Activated B cell treated with CpG ODN at 0.5 μM for 24 hours (primary cell): ENCODE results near the gene SAMD4A. TPM values are rescaled to one million over a fixed set of nuclear protein-coding genes. Genes with fewer than 3 reads are reported as not detected.

Experiments used
- ATAC-seq: fragments of 200-7000 bp; cut with Tn5 transposase; one replicate; pipeline ENCODE4 v1.10.0; 2021; ENCODE audit warnings: low read depth, mild to moderate bottlenecking, moderate library complexity
- CTCF ChIA-PET: fragments of 350-600 bp; sonication (Branson Sonifier 250); formaldehyde crosslinking; loops from one replicate; lab custom pipeline; 2021; ENCODE audit warnings: antibody characterized with exemption; lab: Charles Lee
- POLR2A ChIA-PET: fragments of 350-600 bp; sonication (Branson Sonifier 250); formaldehyde crosslinking; loops from one replicate; lab custom pipeline; 2021; ENCODE audit warnings: antibody characterized with exemption; lab: Charles Lee
- DNase-seq: peaks from one replicate; pipeline ENCODE4 v3.0.0; 2022
- H3K27ac Mint-ChIP-seq: one replicate; pipeline ENCODE4 v1.8.0; 2020; ENCODE audit warnings: mixed read lengths
- H3K27me3 Mint-ChIP-seq: one replicate; pipeline ENCODE4 v1.8.0; 2021; ENCODE audit warnings: mixed read lengths
- H3K36me3 Mint-ChIP-seq: one replicate; pipeline ENCODE4 v1.8.0; 2021; ENCODE audit warnings: low read depth, mixed read lengths
- H3K4me1 Mint-ChIP-seq: one replicate; pipeline ENCODE4 v1.8.0; 2021; ENCODE audit warnings: mixed read lengths
- H3K4me3 Mint-ChIP-seq: one replicate; pipeline ENCODE4 v1.8.0; 2020; ENCODE audit warnings: mild to moderate bottlenecking, mixed read lengths
- H3K9me3 Mint-ChIP-seq: one replicate; pipeline ENCODE4 v1.8.0; 2020; ENCODE audit warnings: mixed read lengths
- intact Hi-C: fragments of 100-400 bp; cut with micrococcal nuclease; formaldehyde crosslinking; loops from one replicate; pipeline ENCODE4 v1.15.1; 2024
- total RNA-seq: library from RNA; stranded (reverse); gene quantifications from 2 replicates; pipeline ENCODE4 v1.2.3, GENCODE V29; 2022
- TF ChIP-seq, protein P1 (sequence below): fragments of 200-600 bp; IDR thresholded peaks from one replicate; pipeline ENCODE4 v1.8.0; 2022; ENCODE audit warnings: antibody characterized with exemption, mild to moderate bottlenecking

The SAMD4A gene
- total RNA-seq, 1 donor from 2014 or later: 8.7 TPM

DNA sequence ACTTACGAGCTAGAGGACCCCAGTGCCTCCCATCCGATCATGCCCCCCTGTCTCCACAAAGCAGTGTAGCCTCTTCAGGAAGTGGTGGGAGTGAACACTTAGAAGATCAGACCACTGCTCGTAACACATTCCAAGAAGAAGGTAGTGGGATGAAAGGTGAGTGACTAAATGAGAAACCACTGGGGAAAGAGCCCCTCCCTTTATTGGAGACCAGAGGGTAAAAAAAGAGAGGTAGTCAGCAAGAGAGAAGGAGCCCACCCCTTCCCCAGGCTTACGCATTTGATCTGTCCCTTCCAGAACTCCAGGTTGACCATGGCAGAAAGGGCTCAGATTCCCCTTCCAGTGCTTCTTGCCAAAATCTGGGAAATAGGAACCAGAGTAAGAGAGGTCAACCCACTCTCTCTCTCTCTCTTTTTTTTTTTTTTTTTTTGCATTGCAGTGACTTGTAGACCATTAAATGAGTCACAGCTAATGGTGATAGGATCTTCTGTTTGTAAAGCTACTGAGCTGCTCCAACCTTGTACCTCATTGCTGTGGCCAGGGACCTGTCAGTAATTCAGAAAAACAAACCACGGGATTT is 170.3 kb downstream of the SAMD4A start:
- Mint-ChIP-seq H3K36me3 (peaks cover 3% of the 10 kb centered on the region), H3K9me3 (no peaks in the 10 kb centered on the region), H3K4me3 (no peak overlapping the region), H3K4me1 (peaks cover 8% of the 10 kb centered on the region), H3K27ac (no peak overlapping the region), H3K27me3 (no peaks in the 10 kb centered on the region)
- TF ChIP-seq, protein P1, sequence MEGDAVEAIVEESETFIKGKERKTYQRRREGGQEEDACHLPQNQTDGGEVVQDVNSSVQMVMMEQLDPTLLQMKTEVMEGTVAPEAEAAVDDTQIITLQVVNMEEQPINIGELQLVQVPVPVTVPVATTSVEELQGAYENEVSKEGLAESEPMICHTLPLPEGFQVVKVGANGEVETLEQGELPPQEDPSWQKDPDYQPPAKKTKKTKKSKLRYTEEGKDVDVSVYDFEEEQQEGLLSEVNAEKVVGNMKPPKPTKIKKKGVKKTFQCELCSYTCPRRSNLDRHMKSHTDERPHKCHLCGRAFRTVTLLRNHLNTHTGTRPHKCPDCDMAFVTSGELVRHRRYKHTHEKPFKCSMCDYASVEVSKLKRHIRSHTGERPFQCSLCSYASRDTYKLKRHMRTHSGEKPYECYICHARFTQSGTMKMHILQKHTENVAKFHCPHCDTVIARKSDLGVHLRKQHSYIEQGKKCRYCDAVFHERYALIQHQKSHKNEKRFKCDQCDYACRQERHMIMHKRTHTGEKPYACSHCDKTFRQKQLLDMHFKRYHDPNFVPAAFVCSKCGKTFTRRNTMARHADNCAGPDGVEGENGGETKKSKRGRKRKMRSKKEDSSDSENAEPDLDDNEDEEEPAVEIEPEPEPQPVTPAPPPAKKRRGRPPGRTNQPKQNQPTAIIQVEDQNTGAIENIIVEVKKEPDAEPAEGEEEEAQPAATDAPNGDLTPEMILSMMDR: no peak
- POLR2A ChIA-PET: no interaction called here
- CTCF ChIA-PET: no interaction called here
- intact Hi-C loops: no loop called here
- no peak for ATAC-seq
- DNase-seq: no peak

DNA sequence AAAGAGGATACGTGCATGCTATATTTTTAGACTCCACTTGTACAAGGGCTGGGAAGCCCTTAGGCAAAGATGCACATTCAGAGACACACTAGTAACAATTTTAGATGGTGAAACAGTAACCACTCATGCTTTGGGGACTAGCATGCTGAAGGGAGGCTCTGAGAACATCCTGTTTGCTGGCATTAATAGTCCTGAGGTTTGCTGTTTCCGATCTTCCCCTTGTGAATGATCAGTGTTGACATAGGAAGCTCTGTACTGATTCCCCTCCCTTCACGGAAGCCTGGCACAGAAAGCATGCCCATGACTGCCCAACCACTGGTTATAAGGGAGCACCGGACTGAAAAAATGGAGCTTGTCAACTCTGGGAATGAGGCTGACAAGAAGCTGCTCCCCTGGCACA is 171.1 kb downstream of the SAMD4A start:
- TF ChIP-seq, protein P1: no peak
- ATAC-seq: no peak
- no peak overlapping the region for H3K27ac Mint-ChIP-seq
- POLR2A ChIA-PET: no interaction called here
- no peak overlapping the region for H3K4me3 Mint-ChIP-seq
- peaks cover 3% of the 10 kb centered on the region for H3K36me3 Mint-ChIP-seq
- H3K27me3 Mint-ChIP-seq: no peaks in the 10 kb centered on the region
- CTCF ChIA-PET: no interaction called here
- H3K9me3 Mint-ChIP-seq: no peaks in the 10 kb centered on the region
- intact Hi-C loops: no loop called here
- DNase-seq: no peak
- H3K4me1 Mint-ChIP-seq: peaks cover 8% of the 10 kb centered on the region

DNA sequence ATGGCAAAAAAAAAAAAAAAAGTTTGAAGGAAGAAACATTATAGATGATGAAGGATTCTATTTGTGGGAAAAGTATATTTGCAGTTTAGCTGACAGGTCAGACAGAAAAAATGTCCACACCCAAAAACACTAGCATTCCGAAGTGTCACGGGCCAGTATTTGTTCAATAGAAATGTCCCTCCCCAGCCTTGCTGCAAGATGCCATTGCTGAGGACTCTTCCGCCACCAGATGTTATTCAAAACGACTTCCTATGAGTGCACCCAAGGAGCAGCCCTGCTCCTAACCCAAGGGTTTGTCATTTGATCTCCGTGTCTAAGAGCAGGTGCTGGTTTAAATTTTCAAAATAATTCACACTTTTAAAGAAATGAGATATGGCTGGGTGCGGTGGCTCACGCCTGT is 172.6 kb downstream of the SAMD4A start:
- Mint-ChIP-seq H3K4me3 (no peak overlapping the region), H3K27me3 (no peaks in the 10 kb centered on the region), H3K4me1 (peaks cover 8% of the 10 kb centered on the region), H3K36me3 (peaks cover 3% of the 10 kb centered on the region), H3K9me3 (no peaks in the 10 kb centered on the region), H3K27ac (no peak overlapping the region)
- ChIA-PET CTCF (no interaction called here), POLR2A (no interaction called here)
- DNase-seq (no peak), ATAC-seq (no peak)
- intact Hi-C loops: no loop called here
- TF ChIP-seq, protein P1: no peak

DNA sequence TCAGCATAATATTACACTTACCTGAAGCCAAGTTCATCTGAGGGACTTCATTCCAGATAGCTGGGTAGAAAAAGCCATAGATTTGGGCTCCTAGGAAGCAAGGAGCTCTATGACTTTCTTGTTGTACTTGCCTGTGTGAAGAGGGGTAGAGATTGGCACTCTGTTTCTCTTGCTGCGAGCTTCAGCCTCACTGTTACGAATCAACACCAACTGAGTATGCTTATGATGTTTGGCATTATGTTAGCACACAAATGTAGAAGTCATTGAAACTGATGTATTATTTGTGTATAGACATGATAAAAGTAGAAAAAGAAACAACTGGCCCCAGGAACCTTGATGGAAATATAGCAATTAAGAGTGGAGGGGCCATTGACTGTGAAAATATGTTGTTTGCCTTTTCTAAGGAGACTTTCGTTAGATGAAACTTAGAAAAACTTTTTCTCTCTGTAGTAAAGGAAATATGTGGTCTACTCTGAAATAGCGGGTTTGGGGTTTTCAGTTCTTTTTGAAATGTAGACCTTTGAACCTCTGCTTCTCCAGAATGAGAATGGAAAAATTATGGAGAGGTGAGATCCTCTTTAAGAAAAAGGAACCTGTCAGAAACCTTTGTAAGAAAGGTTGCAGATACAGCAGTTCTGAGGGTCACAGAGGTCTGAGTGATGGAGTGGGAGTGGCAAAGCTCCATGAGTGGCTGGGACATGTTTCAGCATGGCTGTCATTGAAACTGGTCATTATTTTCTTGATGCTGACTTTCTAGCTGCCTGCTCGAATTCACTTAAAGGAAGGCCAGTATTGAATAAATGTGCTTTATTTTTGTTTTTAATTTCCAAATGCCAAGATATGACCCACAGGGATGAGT is 175.8 kb downstream of the SAMD4A start:
- Mint-ChIP-seq H3K4me1 (peaks cover 4% of the 10 kb centered on the region), H3K36me3 (peaks cover 3% of the 10 kb centered on the region), H3K9me3 (no peaks in the 10 kb centered on the region), H3K27me3 (no peaks in the 10 kb centered on the region), H3K27ac (no peak overlapping the region), H3K4me3 (no peak overlapping the region)
- DNase-seq: no peak
- ChIA-PET CTCF (no interaction called here), POLR2A (no interaction called here)
- TF ChIP-seq, protein P1: no peak
- no peak for ATAC-seq
- intact Hi-C loops: no loop called here

DNA sequence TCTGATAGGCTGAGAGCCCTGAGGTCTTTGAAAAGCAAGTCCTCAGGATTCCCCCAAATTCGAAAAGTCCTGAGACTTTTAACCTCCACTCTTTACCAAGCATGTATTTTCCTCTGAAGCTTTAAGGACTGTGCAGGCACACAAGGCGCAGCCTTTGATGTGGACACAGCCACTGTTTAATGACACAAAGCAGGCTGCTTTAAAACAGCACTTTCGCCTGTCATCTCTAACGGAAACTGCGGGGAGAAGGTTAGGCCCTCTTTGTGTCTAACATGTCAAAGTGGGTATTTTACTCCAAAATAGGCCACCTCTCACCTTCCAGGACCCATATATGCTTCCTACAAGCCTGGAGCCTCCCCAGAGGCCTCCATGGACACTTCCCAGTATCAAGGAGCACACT is 176.5 kb downstream of the SAMD4A start:
- no peaks in the 10 kb centered on the region for H3K9me3 Mint-ChIP-seq
- ChIA-PET CTCF (no interaction called here), POLR2A (no interaction called here)
- no peak overlapping the region for H3K4me3 Mint-ChIP-seq
- TF ChIP-seq, protein P1: no peak
- no peak overlapping the region for H3K27ac Mint-ChIP-seq
- ATAC-seq: no peak
- no peaks in the 10 kb centered on the region for H3K27me3 Mint-ChIP-seq
- no peaks in the 10 kb centered on the region for H3K4me1 Mint-ChIP-seq
- H3K36me3 Mint-ChIP-seq: peaks cover 6% of the 10 kb centered on the region
- intact Hi-C loops: no loop called here
- DNase-seq: no peak
